Neural cell (in vitro differentiated cells): Measurements from ENCODE around the gene ERP27.

Source experiments
- EZH2 ChIP-seq: fragments of 200-600, 300-800 bp; shearing (Covaris generic), sonication (generic); IDR thresholded peaks from 2 replicates; pipeline ENCODE4 v1.6.1; 2014; ENCODE audit warnings: antibody characterized with exemption, low read length, borderline replicate concordance, mild to moderate bottlenecking; ENCODE audit not compliant: insufficient read depth, poor library complexity, severe bottlenecking
- MXI1 ChIP-seq: fragments of 450-650 bp; conservative IDR thresholded peaks from 2 replicates; pipeline ENCODE4 v1.6.1; 2014; ENCODE audit warnings: antibody characterized with exemption, mild to moderate bottlenecking; ENCODE audit not compliant: poor library complexity, severe bottlenecking
- POLR2AphosphoS5 ChIP-seq: IDR thresholded peaks from 2 replicates; pipeline ENCODE4 v1.6.1; 2012
- RAD21 ChIP-seq: fragments of 450-650 bp; conservative IDR thresholded peaks from 2 replicates; pipeline ENCODE4 v1.6.1; 2014; ENCODE audit warnings: antibody characterized with exemption, mild to moderate bottlenecking, moderate library complexity
- TAF1 ChIP-seq: IDR thresholded peaks from 2 replicates; pipeline ENCODE4 v1.6.1; 2012; ENCODE audit warnings: low read depth
- TF ChIP-seq, protein P1 (sequence below): fragments of 450-650 bp; IDR thresholded peaks from 2 replicates; pipeline ENCODE4 v1.5.1; 2014; ENCODE audit warnings: antibody characterized with exemption, mild to moderate bottlenecking, moderate library complexity; ENCODE audit not compliant: poor library complexity, severe bottlenecking
- TF ChIP-seq, protein P2 (sequence below): IDR thresholded peaks from 2 replicates; pipeline ENCODE4 v1.6.1; 2012; ENCODE audit warnings: borderline replicate concordance

- TF ChIP-seq, protein P1, sequence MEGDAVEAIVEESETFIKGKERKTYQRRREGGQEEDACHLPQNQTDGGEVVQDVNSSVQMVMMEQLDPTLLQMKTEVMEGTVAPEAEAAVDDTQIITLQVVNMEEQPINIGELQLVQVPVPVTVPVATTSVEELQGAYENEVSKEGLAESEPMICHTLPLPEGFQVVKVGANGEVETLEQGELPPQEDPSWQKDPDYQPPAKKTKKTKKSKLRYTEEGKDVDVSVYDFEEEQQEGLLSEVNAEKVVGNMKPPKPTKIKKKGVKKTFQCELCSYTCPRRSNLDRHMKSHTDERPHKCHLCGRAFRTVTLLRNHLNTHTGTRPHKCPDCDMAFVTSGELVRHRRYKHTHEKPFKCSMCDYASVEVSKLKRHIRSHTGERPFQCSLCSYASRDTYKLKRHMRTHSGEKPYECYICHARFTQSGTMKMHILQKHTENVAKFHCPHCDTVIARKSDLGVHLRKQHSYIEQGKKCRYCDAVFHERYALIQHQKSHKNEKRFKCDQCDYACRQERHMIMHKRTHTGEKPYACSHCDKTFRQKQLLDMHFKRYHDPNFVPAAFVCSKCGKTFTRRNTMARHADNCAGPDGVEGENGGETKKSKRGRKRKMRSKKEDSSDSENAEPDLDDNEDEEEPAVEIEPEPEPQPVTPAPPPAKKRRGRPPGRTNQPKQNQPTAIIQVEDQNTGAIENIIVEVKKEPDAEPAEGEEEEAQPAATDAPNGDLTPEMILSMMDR, result no peak
- TF ChIP-seq, protein P2, sequence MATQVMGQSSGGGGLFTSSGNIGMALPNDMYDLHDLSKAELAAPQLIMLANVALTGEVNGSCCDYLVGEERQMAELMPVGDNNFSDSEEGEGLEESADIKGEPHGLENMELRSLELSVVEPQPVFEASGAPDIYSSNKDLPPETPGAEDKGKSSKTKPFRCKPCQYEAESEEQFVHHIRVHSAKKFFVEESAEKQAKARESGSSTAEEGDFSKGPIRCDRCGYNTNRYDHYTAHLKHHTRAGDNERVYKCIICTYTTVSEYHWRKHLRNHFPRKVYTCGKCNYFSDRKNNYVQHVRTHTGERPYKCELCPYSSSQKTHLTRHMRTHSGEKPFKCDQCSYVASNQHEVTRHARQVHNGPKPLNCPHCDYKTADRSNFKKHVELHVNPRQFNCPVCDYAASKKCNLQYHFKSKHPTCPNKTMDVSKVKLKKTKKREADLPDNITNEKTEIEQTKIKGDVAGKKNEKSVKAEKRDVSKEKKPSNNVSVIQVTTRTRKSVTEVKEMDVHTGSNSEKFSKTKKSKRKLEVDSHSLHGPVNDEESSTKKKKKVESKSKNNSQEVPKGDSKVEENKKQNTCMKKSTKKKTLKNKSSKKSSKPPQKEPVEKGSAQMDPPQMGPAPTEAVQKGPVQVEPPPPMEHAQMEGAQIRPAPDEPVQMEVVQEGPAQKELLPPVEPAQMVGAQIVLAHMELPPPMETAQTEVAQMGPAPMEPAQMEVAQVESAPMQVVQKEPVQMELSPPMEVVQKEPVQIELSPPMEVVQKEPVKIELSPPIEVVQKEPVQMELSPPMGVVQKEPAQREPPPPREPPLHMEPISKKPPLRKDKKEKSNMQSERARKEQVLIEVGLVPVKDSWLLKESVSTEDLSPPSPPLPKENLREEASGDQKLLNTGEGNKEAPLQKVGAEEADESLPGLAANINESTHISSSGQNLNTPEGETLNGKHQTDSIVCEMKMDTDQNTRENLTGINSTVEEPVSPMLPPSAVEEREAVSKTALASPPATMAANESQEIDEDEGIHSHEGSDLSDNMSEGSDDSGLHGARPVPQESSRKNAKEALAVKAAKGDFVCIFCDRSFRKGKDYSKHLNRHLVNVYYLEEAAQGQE, result no peak
- no peak for TF ChIP-seq MXI1
- no peak for TF ChIP-seq POLR2AphosphoS5
- TF ChIP-seq TAF1, result no peak
- TF ChIP-seq RAD21, result no peak
- no peak for TF ChIP-seq EZH2
These were observed 37.1 kb upstream of the ERP27 start for GRCh38 chr12:14975457-14975856.
